Osteoblast (primary cell): ENCODE results near the gene LZTS3. TPM values are rescaled to one million over a fixed set of nuclear protein-coding genes. Genes with fewer than 3 reads are reported as not detected.
"Not testable (repeated sequence)": the region's sequence is repeated elsewhere in the genome, so short reads cannot be mapped to it uniquely, and the experiment has no call there.

Source experiments
- DNase-seq: peaks from one replicate; pipeline ENCODE4 v3.0.0; 2011; ENCODE audit warnings: low spot score, mixed read lengths; ENCODE audit not compliant: insufficient read length; ENCODE audit errors: missing footprints
- H2AFZ ChIP-seq: 2 replicates; pipeline ENCODE4 v1.6.0; 2011; ENCODE audit warnings: mild to moderate bottlenecking, low read length
- H3K27ac ChIP-seq: 2 replicates; pipeline ENCODE4 v1.5.1; 2011; ENCODE audit warnings: mild to moderate bottlenecking, low read depth, low read length, moderate library complexity
- H3K27me3 ChIP-seq: 2 replicates; pipeline ENCODE4 v1.6.0; 2012; ENCODE audit warnings: mild to moderate bottlenecking, control low read depth, inconsistent platforms, low read length, moderate library complexity; ENCODE audit not compliant: insufficient read depth
- H3K36me3 ChIP-seq: 2 replicates; pipeline ENCODE4 v1.5.1; 2011; ENCODE audit warnings: mild to moderate bottlenecking, low read length, control low read depth, moderate library complexity; ENCODE audit not compliant: insufficient read depth
- H3K4me1 ChIP-seq: 2 replicates; pipeline ENCODE4 v1.5.1; 2011; ENCODE audit warnings: mild to moderate bottlenecking, low read length, control low read depth, moderate library complexity; ENCODE audit not compliant: insufficient read depth
- H3K4me2 ChIP-seq: 2 replicates; pipeline ENCODE4 v1.6.0; 2011; ENCODE audit warnings: mild to moderate bottlenecking, low read length; ENCODE audit not compliant: insufficient read depth
- H3K4me3 ChIP-seq: fragments of 200-600 bp; sonication (generic); 3 replicates; pipeline ENCODE4 v1.5.1; 2012; ENCODE audit warnings: mild to moderate bottlenecking, low read length, inconsistent platforms; ENCODE audit not compliant: insufficient read depth
- H3K79me2 ChIP-seq: 2 replicates; pipeline ENCODE4 v1.6.0; 2012; ENCODE audit warnings: mild to moderate bottlenecking, low read length, control low read depth, inconsistent platforms; ENCODE audit not compliant: insufficient read depth
- H3K9me3 ChIP-seq: 2 replicates; pipeline ENCODE4 v1.5.1; 2011; ENCODE audit warnings: low read depth, low read length, control low read depth
- H4K20me1 ChIP-seq: 2 replicates; pipeline ENCODE4 v1.6.0; 2012; ENCODE audit warnings: mild to moderate bottlenecking, low read length, control low read depth; ENCODE audit not compliant: insufficient read depth
- CTCF ChIP-seq: IDR thresholded peaks from 2 replicates; pipeline ENCODE4 v1.5.1; 2011; ENCODE audit warnings: mild to moderate bottlenecking, low read depth, low read length, moderate library complexity; ENCODE audit errors: extremely low read depth
- total RNA-seq: library from RNA; depleted of rRNA; stranded (reverse); fragments of >200 nt; gene quantifications from 2 replicates; pipeline ENCODE4 v1.2.3, GENCODE V29; 2012

LZTS3 gene
- total RNA-seq, 1 donor: 3.6 TPM

- H3K27ac ChIP-seq: no peak overlapping the region
These were observed 51.3 kb downstream of the LZTS3 start for GRCh38 chr20:3121955-3122610.

GRCh38 chr20:3121271-3121911, 52.0 kb downstream of the LZTS3 start:
- Histone ChIP-seq H3K9me3 (no peaks in the 10 kb centered on the region), H2AFZ (no peak overlapping the region), H3K79me2 (peaks cover 3% of the 10 kb centered on the region), H3K4me1 (peaks cover 3% of the 10 kb centered on the region), H4K20me1 (peaks cover 2% of the 10 kb centered on the region), H3K4me2 (no peak overlapping the region), H3K36me3 (peaks cover 24% of the 10 kb centered on the region), H3K27me3 (no peaks in the 10 kb centered on the region), H3K27ac (no peak overlapping the region), H3K4me3 (no peak overlapping the region)
- DNase-seq: no peak
- TF ChIP-seq CTCF: no peak

More at GRCh38 chr20:3121955-3122610, 51.3 kb downstream of the LZTS3 start:
- H3K9me3 ChIP-seq: no peaks in the 10 kb centered on the region
- H3K4me3 ChIP-seq: no peak overlapping the region
- no peak for DNase-seq
- no peak overlapping the region for H2AFZ ChIP-seq
- peaks cover 3% of the 10 kb centered on the region for H3K79me2 ChIP-seq
- H3K36me3 ChIP-seq: peaks cover 24% of the 10 kb centered on the region
- peaks cover 3% of the 10 kb centered on the region for H3K4me1 ChIP-seq
- H3K27me3 ChIP-seq: no peaks in the 10 kb centered on the region
- no peak overlapping the region for H3K4me2 ChIP-seq
- peaks cover 2% of the 10 kb centered on the region for H4K20me1 ChIP-seq
- no peak for TF ChIP-seq CTCF

GRCh38 chr20:3119044-3119443, 54.3 kb downstream of the LZTS3 start:
- Histone ChIP-seq H3K4me3 (no peak overlapping the region), H3K9me3 (no peaks in the 10 kb centered on the region), H3K27ac (no peak overlapping the region), H3K79me2 (peaks cover 11% of the 10 kb centered on the region), H4K20me1 (peaks cover 9% of the 10 kb centered on the region), H3K27me3 (no peaks in the 10 kb centered on the region), H2AFZ (no peak overlapping the region), H3K4me2 (no peak overlapping the region), H3K4me1 (peaks cover 3% of the 10 kb centered on the region), H3K36me3 (peaks cover 24% of the 10 kb centered on the region)
- no peak for TF ChIP-seq CTCF
- no peak for DNase-seq

- Histone ChIP-seq H3K79me2 (peaks cover 11% of the 10 kb centered on the region), H3K4me2 (peak overlapping the region; percentile 54), H3K36me3 (peaks cover 22% of the 10 kb centered on the region)
- not testable (repeated sequence) for H2AFZ ChIP-seq, H3K27ac ChIP-seq, H4K20me1 ChIP-seq, H3K4me3 ChIP-seq, H3K4me1 ChIP-seq, H3K9me3 ChIP-seq, H3K27me3 ChIP-seq
- TF ChIP-seq CTCF: peak; percentile 71
- DNase-seq: peak; percentile 94
These were observed 55.4 kb downstream of the LZTS3 start for GRCh38 chr20:3117839-3118379.
